HL-60/S4 (cell line): Measurements from ENCODE around the gene SLC28A1.
"Not testable (repeated sequence)": the region's sequence is repeated elsewhere in the genome, so short reads cannot be mapped to it uniquely, and the experiment has no call there.

Experiments used
- in situ Hi-C: fragments of 300-500 bp; cut with MboI; formaldehyde crosslinking; loops from 2 replicates; pipeline ENCODE4 v1.14.3; 2022; ENCODE audit warnings: low sequenced_read_pairs

Gene SLC28A1

GRCh38 chr15:84883916-84884781 is at the start of gene SLC28A1:
Gene SLC28A1 (plus strand): TSS chr15:84884662. CDS start chr15:84887761, 3,099 bp downstream.
- in situ Hi-C loops = no loop called here

- in situ Hi-C loops = no loop called here
These were observed 49.5 kb upstream of the SLC28A1 start for GRCh38 chr15:84834969-84835368.

GRCh38 chr15:84835661-84836337 is 48.7 kb upstream of the SLC28A1 start:
- in situ Hi-C loops = no loop called here

GRCh38 chr15:84836844-84837243 is 47.6 kb upstream of the SLC28A1 start:
- in situ Hi-C loops = no loop called here

- in situ Hi-C loops = no loop called here
These were observed 44.7 kb upstream of the SLC28A1 start for GRCh38 chr15:84839714-84840113.

- in situ Hi-C loops = no loop called here
These were observed 44.2 kb upstream of the SLC28A1 start for GRCh38 chr15:84840255-84840654.

GRCh38 chr15:84840741-84841429 is 43.6 kb upstream of the SLC28A1 start:
- in situ Hi-C loops = no loop called here

- in situ Hi-C loops = no loop called here
These were observed 41.7 kb upstream of the SLC28A1 start for GRCh38 chr15:84842781-84843180.

GRCh38 chr15:84844964-84845363 is 39.5 kb upstream of the SLC28A1 start:
- in situ Hi-C loops = no loop called here

GRCh38 chr15:84845631-84846030 is 38.8 kb upstream of the SLC28A1 start:
- in situ Hi-C loops = not testable (repeated sequence)

GRCh38 chr15:84846269-84846668 is 38.2 kb upstream of the SLC28A1 start:
- in situ Hi-C loops = no loop called here

GRCh38 chr15:84847382-84847781 is 37.1 kb upstream of the SLC28A1 start:
- in situ Hi-C loops = no loop called here

- in situ Hi-C loops = loop anchor here (10.0 kb wide), 1 partner anchor 63 kb away; no protein-coding TSS in a partner anchor
These were observed 32.2 kb upstream of the SLC28A1 start for GRCh38 chr15:84852212-84852611.

GRCh38 chr15:84855136-84855535 is 29.3 kb upstream of the SLC28A1 start:
- in situ Hi-C loops = loop anchor here (10.0 kb wide), 1 partner anchor 60 kb away; no protein-coding TSS in a partner anchor

- in situ Hi-C loops = loop anchor here (10.0 kb wide), 1 partner anchor 59 kb away; no protein-coding TSS in a partner anchor
These were observed 28.7 kb upstream of the SLC28A1 start for GRCh38 chr15:84855765-84856164.

- in situ Hi-C loops = loop anchor here (10.0 kb wide), 1 partner anchor 58 kb away; no protein-coding TSS in a partner anchor
These were observed 27.6 kb upstream of the SLC28A1 start for GRCh38 chr15:84856731-84857417.

- in situ Hi-C loops = loop anchor here (10.0 kb wide), 1 partner anchor 57 kb away; no protein-coding TSS in a partner anchor
These were observed 27.0 kb upstream of the SLC28A1 start for GRCh38 chr15:84857418-84858004.

- in situ Hi-C loops = loop anchor here (10.0 kb wide), 1 partner anchor 57 kb away; no protein-coding TSS in a partner anchor
These were observed 26.2 kb upstream of the SLC28A1 start for GRCh38 chr15:84858231-84858630.

GRCh38 chr15:84859144-84859543 is 25.3 kb upstream of the SLC28A1 start:
- in situ Hi-C loops = loop anchor here (10.0 kb wide), 1 partner anchor 56 kb away; no protein-coding TSS in a partner anchor

GRCh38 chr15:84859651-84860050 is 24.8 kb upstream of the SLC28A1 start:
- in situ Hi-C loops = loop anchor here (10.0 kb wide), 1 partner anchor 55 kb away; no protein-coding TSS in a partner anchor
